ENCODE measurements around the gene TMEM120B.
A peak's percentile ranks its signal among the peaks of the same experiment; 100 is the strongest.
"Not testable (repeated sequence)": the region's sequence is repeated elsewhere in the genome, so short reads cannot be mapped to it uniquely, and the experiment has no call there.

The TMEM120B gene

GRCh38 chr12:121712461-121713256 is at the start of gene TMEM120B:
TMEM120B (plus strand) TSS chr12:121712752; CDS start chr12:121712896, 144 bp downstream.
- peak; percentile 76 for DNase-seq

GRCh38 chr12:121663610-121663929 is 49.0 kb upstream of the TMEM120B start:
- DNase-seq: no peak

GRCh38 chr12:121666829-121667228 is 45.7 kb upstream of the TMEM120B start:
- not testable (repeated sequence) for DNase-seq

- peak; percentile 68 for DNase-seq
Observed at GRCh38 chr12:121668750-121669520, 43.6 kb upstream of the TMEM120B start.

- DNase-seq: no peak
Observed at GRCh38 chr12:121669521-121669900, 43.0 kb upstream of the TMEM120B start, which contains the start of gene MORN3. MORN3 (minus strand) TSS chr12:121669654; CDS start chr12:121669483, 171 bp downstream.

- no peak for DNase-seq
Observed at GRCh38 chr12:121673013-121673511, 39.5 kb upstream of the TMEM120B start.

GRCh38 chr12:121676190-121676589 is 36.4 kb upstream of the TMEM120B start:
- no peak for DNase-seq

GRCh38 chr12:121678305-121678704 is 34.2 kb upstream of the TMEM120B start:
- no peak for DNase-seq

- DNase-seq: no peak
Observed at GRCh38 chr12:121678716-121679300, 33.7 kb upstream of the TMEM120B start.

GRCh38 chr12:121679661-121680197 is 32.8 kb upstream of the TMEM120B start:
- not testable (repeated sequence) for DNase-seq

GRCh38 chr12:121688966-121689365 is 23.6 kb upstream of the TMEM120B start:
- no peak for DNase-seq

GRCh38 chr12:121689430-121689829 is 23.1 kb upstream of the TMEM120B start:
- DNase-seq: no peak

- DNase-seq: not testable (repeated sequence)
Observed at GRCh38 chr12:121692744-121693143, 19.8 kb upstream of the TMEM120B start.

GRCh38 chr12:121693155-121693687 is 19.3 kb upstream of the TMEM120B start:
- no peak for DNase-seq

GRCh38 chr12:121697093-121697698 is 15.4 kb upstream of the TMEM120B start:
- no peak for DNase-seq

- not testable (repeated sequence) for DNase-seq
Observed at GRCh38 chr12:121697861-121698260, 14.7 kb upstream of the TMEM120B start.

- no peak for DNase-seq
Observed at GRCh38 chr12:121701667-121702277, 10.8 kb upstream of the TMEM120B start.

GRCh38 chr12:121702944-121703343 is 9.6 kb upstream of the TMEM120B start:
- DNase-seq: no peak

- DNase-seq: no peak
Observed at GRCh38 chr12:121705514-121705913, 7.0 kb upstream of the TMEM120B start.

- DNase-seq: no peak
Observed at GRCh38 chr12:121708313-121709063, 4.1 kb upstream of the TMEM120B start.

- not testable (repeated sequence) for DNase-seq
Observed at GRCh38 chr12:121709064-121709424, 3.5 kb upstream of the TMEM120B start.

All from activated naive CD4-positive, alpha-beta T cell treated with anti-CD3 and anti-CD28 coated beads, Interleukin-2, amount 50 U/mL, for 16 hours (primary cell).